ENCODE measurements around the gene POLR2H. TPM values are rescaled to one million over a fixed set of nuclear protein-coding genes. Genes with fewer than 3 reads are reported as not detected.

POLR2H gene
- total and polyA plus RNA-seq, 2 of the 4 experiments (the other 2 are of a cell fraction) = 47.7 to 130 TPM

DNA sequence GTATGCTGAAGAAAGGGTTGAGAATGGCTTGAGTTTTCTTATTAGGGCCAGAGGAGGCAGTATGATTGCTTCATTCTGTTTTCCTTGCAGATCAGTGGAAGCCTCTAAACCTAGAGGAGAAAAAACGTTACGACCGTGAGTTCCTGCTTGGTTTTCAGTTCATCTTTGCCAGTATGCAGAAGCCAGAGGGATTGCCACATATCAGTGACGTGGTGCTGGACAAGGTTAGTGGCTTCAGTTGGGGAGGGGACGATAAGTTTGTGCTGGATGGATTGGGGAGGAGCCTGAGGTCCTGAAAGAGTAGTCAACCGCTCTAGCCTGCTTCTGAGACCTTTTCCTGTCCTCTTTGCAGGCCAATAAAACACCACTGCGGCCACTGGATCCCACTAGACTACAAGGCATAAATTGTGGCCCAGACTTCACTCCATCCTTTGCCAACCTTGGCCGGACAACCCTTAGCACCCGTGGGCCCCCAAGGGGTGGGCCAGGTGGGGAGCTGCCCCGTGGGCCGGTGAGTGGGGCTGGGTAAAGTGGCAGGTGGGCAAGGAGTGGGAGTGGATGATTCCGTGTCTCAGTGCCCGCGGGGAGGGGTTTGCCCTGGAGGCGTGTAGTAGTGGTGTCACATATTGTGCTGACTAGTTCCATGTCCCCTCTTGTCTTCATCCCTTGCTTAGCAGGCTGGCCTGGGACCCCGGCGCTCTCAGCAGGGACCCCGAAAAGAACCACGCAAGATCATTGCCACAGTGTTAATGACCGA is 38.6 kb upstream of the POLR2H start:
- intact Hi-C loops (cut with micrococcal nuclease) = no loop called here
- dilution Hi-C loops (cut with HindIII; ENCODE audit: low sequenced_read_pairs, unreplicated experiment) = no loop called here
- no peak overlapping the region for H2BK15ac ChIP-seq (ENCODE audit: low read depth, low read length)
- H2AFZ ChIP-seq (replicated peaks; ENCODE audit: low read length, poor library complexity) = no peak overlapping the region
- ChIA-PET CTCF (no interaction called here), POLR2A (ENCODE audit: unreplicated experiment) (no interaction called here)
- ATAC-seq (ENCODE audit: low read depth) (no peak), DNase-seq (no peak)
- 96% methylated on average over 4 of the region's 20 CpGs; no CpG with 5 or more reads in 1 of the 2 experiments for WGBS, 2 experiments (ENCODE audit: extremely low coverage in 2 of 2, insufficient read length in 1 of 2)
- no peak overlapping the region for H3K4me2 ChIP-seq (ENCODE audit: low read depth, low read length)
- H3K4ac ChIP-seq (ENCODE audit: low read depth, low read length) = no peak overlapping the region
- H3K14ac ChIP-seq (replicated peaks; ENCODE audit: low read depth, low read length) = no peak overlapping the region
- no peak overlapping the region for H3K9ac ChIP-seq (ENCODE audit: low read depth, low read length)
- H2BK5ac ChIP-seq (ENCODE audit: low read depth, low read length, poor library complexity, severe bottlenecking) = no peak overlapping the region
- peaks cover 91% of the 10 kb centered on the region for H4K20me1 ChIP-seq (ENCODE audit: insufficient read depth, low read length)
- peaks cover 82% of the 10 kb centered on the region for H3K36me3 ChIP-seq (ENCODE audit: control insufficient read depth, insufficient read depth, low read length)
- no peaks in the 10 kb centered on the region for H3K9me3 ChIP-seq (ENCODE audit: control insufficient read depth, insufficient read depth, low read length)
- H3K56ac ChIP-seq (ENCODE audit: extremely low read depth, insufficient read depth, low read length) = no peak overlapping the region
- in situ Hi-C loops (cut with MboI; ENCODE audit: low sequenced_read_pairs) = no loop called here
- TF ChIP-seq MXI1 (IDR thresholded peaks at IDR 0.05; ENCODE audit: borderline replicate concordance, low read depth, low read length) = no peak
- TF ChIP-seq, protein P1, sequence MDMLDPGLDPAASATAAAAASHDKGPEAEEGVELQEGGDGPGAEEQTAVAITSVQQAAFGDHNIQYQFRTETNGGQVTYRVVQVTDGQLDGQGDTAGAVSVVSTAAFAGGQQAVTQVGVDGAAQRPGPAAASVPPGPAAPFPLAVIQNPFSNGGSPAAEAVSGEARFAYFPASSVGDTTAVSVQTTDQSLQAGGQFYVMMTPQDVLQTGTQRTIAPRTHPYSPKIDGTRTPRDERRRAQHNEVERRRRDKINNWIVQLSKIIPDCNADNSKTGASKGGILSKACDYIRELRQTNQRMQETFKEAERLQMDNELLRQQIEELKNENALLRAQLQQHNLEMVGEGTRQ (IDR thresholded peaks at IDR 0.05; ENCODE audit: low read depth, low read length) = no peak
- TF ChIP-seq RAD21 (IDR thresholded peaks at IDR 0.05; ENCODE audit: low read length) = no peak
- no TSS peak for BruUV-seq (replicated peaks)
- H3K4me3 ChIP-seq (ENCODE audit: insufficient read depth, low read depth, low read length) = no peak overlapping the region
- no peak overlapping the region for H2BK20ac ChIP-seq (ENCODE audit: low read depth, low read length)
- H3K23ac ChIP-seq (ENCODE audit: low read depth, low read length) = no peak overlapping the region; the same call in 1 of the 2 replicates
- no peak overlapping the region for H3K18ac ChIP-seq (ENCODE audit: low read depth, low read length)
- H3K4me1 ChIP-seq (ENCODE audit: control insufficient read depth, insufficient read depth, low read length) = peaks cover 12% of the 10 kb centered on the region
- no peak overlapping the region for H2BK120ac ChIP-seq (ENCODE audit: low read depth, low read length)
- H3K9me1 ChIP-seq (ENCODE audit: insufficient read depth, low read length) = peaks cover 33% of the 10 kb centered on the region
- H2AK9ac ChIP-seq (replicated peaks; ENCODE audit: low read depth, low read length, poor library complexity) = no peak overlapping the region
- no peak overlapping the region for H2AK5ac ChIP-seq (ENCODE audit: low read depth, low read length)
- H3K79me1 ChIP-seq (ENCODE audit: low read depth in 1 of 2, low read length in 2 of 2) = peaks cover 44 to 87% of the 10 kb centered on the region in 2 experiments
- H4K91ac ChIP-seq (ENCODE audit: insufficient read depth, low read depth, low read length) = no peak overlapping the region
- no peak overlapping the region for H3K27ac ChIP-seq (ENCODE audit: insufficient read depth, low read length)
- no peak overlapping the region for H4K5ac ChIP-seq (ENCODE audit: low read depth, low read length)
- no peak overlapping the region for H4K8ac ChIP-seq (ENCODE audit: low read depth in 2 of 2, low read length in 2 of 2)
- no peaks in the 10 kb centered on the region for H3K27me3 ChIP-seq (ENCODE audit: control insufficient read depth, insufficient read depth, low read length)

Measured in IMR-90 (cell line).